Stomach (tissue), 4 donors: ENCODE results near the gene TFCP2L1.

Source experiments
- EP300 ChIP-seq: sonication (generic); formaldehyde crosslinking; IDR thresholded peaks from one replicate; pipeline ENCODE4 v1.6.1; 2017; ENCODE audit warnings: antibody characterized with exemption
- POLR2A ChIP-seq, 4 donors: fragments of 450-650 bp; IDR thresholded peaks; one replicate each; pipeline ENCODE4 v1.6.1; 2016; ENCODE audit warnings: antibody characterized with exemption in 4 of 4, control low read depth in 2 of 4, mild to moderate bottlenecking in 1 of 4, moderate library complexity in 1 of 4
- POLR2AphosphoS5 ChIP-seq, 3 donors: sonication (generic); formaldehyde crosslinking; IDR thresholded peaks; one replicate each; pipeline ENCODE4 v1.6.1; 2016; ENCODE audit warnings: antibody characterized with exemption in 3 of 3
- TF ChIP-seq, protein P1 (sequence below), 7 experiments: fragments of 450-650 bp in 4 of 7; fragments of 200-600 bp in 3 of 7; sonication (generic) in 3 of 7; IDR thresholded peaks; one replicate each; pipeline ENCODE4 v1.5.1; 2016 to 2019; ENCODE audit warnings: antibody characterized with exemption in 7 of 7, control low read depth in 2 of 7, mild to moderate bottlenecking in 1 of 7

DNA sequence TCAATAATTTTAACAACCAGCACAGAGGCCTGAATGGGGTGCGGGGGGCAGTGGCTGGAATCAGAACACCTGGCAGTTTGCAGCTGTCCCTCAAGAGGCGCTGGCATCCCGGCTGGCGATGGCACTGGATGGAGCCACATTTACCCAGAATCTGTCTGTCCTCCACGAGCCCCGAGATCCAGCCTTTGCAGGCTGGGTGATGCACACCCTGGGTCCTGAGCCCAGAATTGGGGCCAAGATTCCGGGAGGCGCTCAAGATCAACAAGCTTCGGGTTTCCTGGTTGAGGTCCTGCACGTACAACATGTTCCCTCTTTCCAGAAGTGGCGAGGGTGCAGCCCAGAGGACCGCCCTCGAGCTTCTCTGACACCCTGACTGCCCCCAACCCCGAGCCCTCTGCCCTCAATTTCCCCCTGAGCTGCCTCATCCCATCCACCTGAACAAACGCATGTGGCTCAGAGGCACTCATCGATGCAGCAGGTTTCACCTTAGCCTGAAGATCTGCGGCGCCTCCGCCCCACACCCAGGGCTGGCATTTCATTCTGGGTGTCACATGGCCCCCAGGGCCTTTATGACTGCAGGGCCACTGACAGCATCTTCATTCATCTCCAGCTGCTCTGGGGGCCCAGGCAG, 97.5 kb downstream of the TFCP2L1 start:
- TF ChIP-seq POLR2AphosphoS5 (IDR thresholded peaks at IDR 0.05): no peak
- TF ChIP-seq POLR2A (IDR thresholded peaks at IDR 0.05): no peak
- TF ChIP-seq, protein P1, sequence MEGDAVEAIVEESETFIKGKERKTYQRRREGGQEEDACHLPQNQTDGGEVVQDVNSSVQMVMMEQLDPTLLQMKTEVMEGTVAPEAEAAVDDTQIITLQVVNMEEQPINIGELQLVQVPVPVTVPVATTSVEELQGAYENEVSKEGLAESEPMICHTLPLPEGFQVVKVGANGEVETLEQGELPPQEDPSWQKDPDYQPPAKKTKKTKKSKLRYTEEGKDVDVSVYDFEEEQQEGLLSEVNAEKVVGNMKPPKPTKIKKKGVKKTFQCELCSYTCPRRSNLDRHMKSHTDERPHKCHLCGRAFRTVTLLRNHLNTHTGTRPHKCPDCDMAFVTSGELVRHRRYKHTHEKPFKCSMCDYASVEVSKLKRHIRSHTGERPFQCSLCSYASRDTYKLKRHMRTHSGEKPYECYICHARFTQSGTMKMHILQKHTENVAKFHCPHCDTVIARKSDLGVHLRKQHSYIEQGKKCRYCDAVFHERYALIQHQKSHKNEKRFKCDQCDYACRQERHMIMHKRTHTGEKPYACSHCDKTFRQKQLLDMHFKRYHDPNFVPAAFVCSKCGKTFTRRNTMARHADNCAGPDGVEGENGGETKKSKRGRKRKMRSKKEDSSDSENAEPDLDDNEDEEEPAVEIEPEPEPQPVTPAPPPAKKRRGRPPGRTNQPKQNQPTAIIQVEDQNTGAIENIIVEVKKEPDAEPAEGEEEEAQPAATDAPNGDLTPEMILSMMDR (IDR thresholded peaks at IDR 0.05): no peak
- no peak for TF ChIP-seq EP300
